Esophagus squamous epithelium (tissue), 5 donors: ENCODE data around the gene FGF3. TPM values are rescaled to one million over a fixed set of nuclear protein-coding genes. Genes with fewer than 3 reads are reported as not detected.

ENCODE experiments used
- DNase-seq: peaks from one replicate; lab custom pipeline; 2025; lab: John Stamatoyannopoulos, UW
- H3K27ac ChIP-seq, 4 donors: fragments of 200-600 bp; sonication (generic); one replicate each; pipeline ENCODE4 v1.5.1; 2016 to 2019; ENCODE audit warnings: mild to moderate bottlenecking in 1 of 4
- H3K27me3 ChIP-seq, 4 donors: fragments of 200-600 bp; sonication (generic); 1 replicate in 3 of 4; 2 replicates in 1 of 4; pipeline versions ENCODE4 v1.5.1 to v1.6.0; 2017 to 2021; ENCODE audit warnings: antibody characterized with exemption in 1 of 4
- H3K36me3 ChIP-seq, 3 donors: fragments of 200-600 bp; sonication (generic); one replicate each; pipeline ENCODE4 v1.5.1; 2016 to 2019
- H3K4me1 ChIP-seq, 3 donors: fragments of 200-600 bp; sonication (generic); one replicate each; pipeline ENCODE4 v1.5.1; 2017 to 2019
- H3K4me3 ChIP-seq, 4 donors: fragments of 200-600 bp; sonication (generic); 1 replicate in 3 of 4; 2 replicates in 1 of 4; pipeline ENCODE4 v1.5.1; 2016 to 2019; ENCODE audit warnings: mild to moderate bottlenecking in 2 of 4, moderate library complexity in 1 of 4
- H3K9me3 ChIP-seq, 3 donors: fragments of 200-600 bp; sonication (generic); one replicate each; pipeline ENCODE4 v1.5.1; 2016 to 2019
- POLR2A ChIP-seq, 4 donors: fragments of 450-650 bp; IDR thresholded peaks; one replicate each; pipeline ENCODE4 v1.6.1; 2017; ENCODE audit warnings: antibody characterized with exemption in 4 of 4, mild to moderate bottlenecking in 4 of 4, moderate library complexity in 3 of 4
- WGBS, 2 donors: methylation state at CpG; one replicate each; pipeline ENCODE4 v1.1.5; 2018; 5-methylcytosine and 5-hydroxymethylcytosine counted together
- intact Hi-C: fragments of 100-400 bp; cut with DNase I; formaldehyde crosslinking; loops from one replicate; pipeline ENCODE4 v1.15.0; 2022
- total RNA-seq, 4 donors: library from RNA; depleted of rRNA; stranded (reverse); fragments of >200 nt; gene quantifications; one replicate each; pipeline ENCODE4 v1.1.0, GENCODE V29; 2016
- TF ChIP-seq, protein P1 (sequence below), 6 experiments: fragments of 450-650 bp in 4 of 6; fragments of 200-600 bp in 2 of 6; sonication (generic) in 2 of 6; IDR thresholded peaks; one replicate each; pipeline ENCODE4 v1.5.1; 2016 to 2019; ENCODE audit warnings: antibody characterized with exemption in 6 of 6, mild to moderate bottlenecking in 4 of 6, moderate library complexity in 4 of 6
- donor health status: DM: yes; HTN: yes; CAD: no.

The FGF3 gene
- total RNA-seq, 4 donors from 2014 or later, result not detected

DNA sequence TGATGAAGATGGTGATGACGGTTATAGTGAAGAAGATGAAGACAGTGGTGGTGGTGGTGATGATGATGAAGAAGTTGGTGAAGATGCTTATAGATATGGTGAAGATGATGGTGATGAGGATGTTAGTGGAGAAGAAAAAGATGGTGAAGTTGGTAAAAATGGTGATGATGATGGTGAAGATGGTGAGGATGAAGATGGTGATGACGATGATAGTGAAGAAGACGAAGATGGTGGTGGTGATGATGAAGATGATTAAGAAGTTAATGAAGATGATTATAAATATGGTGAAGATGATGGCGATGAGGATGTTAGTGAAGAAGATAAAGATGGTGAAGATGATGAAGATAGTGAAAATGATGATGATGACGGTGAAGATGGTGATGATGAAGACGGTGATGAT, 25.2 kb upstream of the FGF3 start:
- no peak overlapping the region for H3K4me3 ChIP-seq
- H3K4me1 ChIP-seq, result no peaks in the 10 kb centered on the region
- no peak for DNase-seq
- WGBS, 2 donors, result 91 to 92% methylated on average over 6 of the region's 6 CpGs
- H3K27me3 ChIP-seq, result peaks cover 0 to 48% (median 0%) of the 10 kb centered on the region in 4 donors
- H3K36me3 ChIP-seq, result no peaks in the 10 kb centered on the region
- intact Hi-C loops, result no loop called here
- H3K9me3 ChIP-seq, result peaks cover 0 to 6% (median 0%) of the 10 kb centered on the region in 3 donors
- no peak overlapping the region for H3K27ac ChIP-seq
- no peak for TF ChIP-seq POLR2A (IDR thresholded peaks at IDR 0.05)
- TF ChIP-seq, protein P1, sequence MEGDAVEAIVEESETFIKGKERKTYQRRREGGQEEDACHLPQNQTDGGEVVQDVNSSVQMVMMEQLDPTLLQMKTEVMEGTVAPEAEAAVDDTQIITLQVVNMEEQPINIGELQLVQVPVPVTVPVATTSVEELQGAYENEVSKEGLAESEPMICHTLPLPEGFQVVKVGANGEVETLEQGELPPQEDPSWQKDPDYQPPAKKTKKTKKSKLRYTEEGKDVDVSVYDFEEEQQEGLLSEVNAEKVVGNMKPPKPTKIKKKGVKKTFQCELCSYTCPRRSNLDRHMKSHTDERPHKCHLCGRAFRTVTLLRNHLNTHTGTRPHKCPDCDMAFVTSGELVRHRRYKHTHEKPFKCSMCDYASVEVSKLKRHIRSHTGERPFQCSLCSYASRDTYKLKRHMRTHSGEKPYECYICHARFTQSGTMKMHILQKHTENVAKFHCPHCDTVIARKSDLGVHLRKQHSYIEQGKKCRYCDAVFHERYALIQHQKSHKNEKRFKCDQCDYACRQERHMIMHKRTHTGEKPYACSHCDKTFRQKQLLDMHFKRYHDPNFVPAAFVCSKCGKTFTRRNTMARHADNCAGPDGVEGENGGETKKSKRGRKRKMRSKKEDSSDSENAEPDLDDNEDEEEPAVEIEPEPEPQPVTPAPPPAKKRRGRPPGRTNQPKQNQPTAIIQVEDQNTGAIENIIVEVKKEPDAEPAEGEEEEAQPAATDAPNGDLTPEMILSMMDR (IDR thresholded peaks at IDR 0.05), result no peak

DNA sequence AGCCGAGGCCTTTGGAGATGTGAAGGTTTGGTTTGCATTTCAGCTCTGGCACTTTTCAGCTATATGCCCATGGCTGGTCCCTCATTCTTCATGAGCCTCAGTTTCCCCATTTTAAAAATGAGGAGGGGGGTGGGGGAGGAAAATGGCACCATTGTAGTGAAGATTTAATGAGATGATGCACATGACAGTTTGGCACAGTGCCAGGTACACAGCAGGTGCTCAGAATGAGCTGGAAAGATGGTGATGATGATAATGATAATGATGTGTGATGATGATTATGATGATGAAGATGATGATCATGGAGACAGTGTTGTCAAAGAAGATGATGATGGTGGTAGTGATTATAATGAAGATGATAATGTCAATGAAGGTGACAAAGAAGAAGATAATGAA, 24.3 kb upstream of the FGF3 start:
- no peak for TF ChIP-seq POLR2A (IDR thresholded peaks at IDR 0.05)
- TF ChIP-seq, protein P1 (IDR thresholded peaks at IDR 0.05), result no peak
- no peak for DNase-seq
- intact Hi-C loops, result no loop called here
- H3K27ac ChIP-seq, result no peak overlapping the region
- H3K36me3 ChIP-seq, result no peaks in the 10 kb centered on the region
- H3K9me3 ChIP-seq, result no peaks in the 10 kb centered on the region
- H3K27me3 ChIP-seq, result peaks cover 0 to 40% (median 0%) of the 10 kb centered on the region in 4 donors
- no peak overlapping the region for H3K4me3 ChIP-seq
- 33 to 50% methylated on average over 1 of the region's 1 CpG for WGBS, 2 donors
- H3K4me1 ChIP-seq, result no peaks in the 10 kb centered on the region

DNA sequence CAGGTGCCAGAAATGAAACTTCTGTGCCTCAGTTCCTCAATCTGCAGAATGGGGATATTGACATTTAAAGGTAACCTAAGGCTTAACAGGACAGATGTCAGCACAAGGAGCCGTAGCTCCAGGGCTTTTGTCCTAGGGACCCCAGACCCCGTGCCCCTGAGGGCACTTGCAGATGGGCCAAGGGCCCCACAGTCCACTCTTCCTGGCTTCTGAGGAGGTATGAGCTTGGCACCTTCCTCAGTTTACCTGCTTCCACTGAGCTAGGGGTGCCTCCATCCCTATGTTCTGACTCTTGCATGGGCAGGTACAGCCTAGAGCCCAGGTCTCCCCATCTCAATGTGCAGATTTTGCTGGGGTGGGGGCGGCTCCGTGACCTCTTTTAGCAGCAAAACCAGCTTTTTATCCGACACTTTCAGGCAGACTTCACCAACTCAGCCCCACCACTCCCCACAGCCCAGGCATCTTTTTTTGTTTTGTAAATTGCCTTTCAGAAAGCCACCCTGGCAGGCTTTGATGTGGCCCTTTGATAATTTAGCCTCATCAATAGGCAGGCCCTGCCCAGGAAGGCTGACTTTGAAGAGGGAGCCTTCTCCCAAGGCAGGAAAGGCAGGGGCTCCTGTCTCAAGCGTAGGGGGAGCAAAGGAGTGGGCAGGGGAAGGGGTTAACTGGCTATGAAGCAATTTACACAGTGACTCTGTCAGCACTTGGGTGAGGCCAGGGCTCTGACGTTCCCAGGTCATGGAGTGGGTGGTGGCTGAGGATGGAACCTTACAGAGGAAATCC, 23.7 kb upstream of the FGF3 start:
- TF ChIP-seq, protein P1 (IDR thresholded peaks at IDR 0.05), result no peak
- TF ChIP-seq POLR2A (IDR thresholded peaks at IDR 0.05), result no peak
- Histone ChIP-seq H3K4me3 (no peak overlapping the region), H3K27me3 (peaks cover 0 to 40% (median 0%) of the 10 kb centered on the region in 4 donors), H3K4me1 (no peaks in the 10 kb centered on the region), H3K9me3 (no peaks in the 10 kb centered on the region), H3K36me3 (no peaks in the 10 kb centered on the region), H3K27ac (no peak overlapping the region)
- no peak for DNase-seq
- WGBS, 2 donors, result 46 to 49% methylated on average over 6 of the region's 7 CpGs
- intact Hi-C loops, result no loop called here

DNA sequence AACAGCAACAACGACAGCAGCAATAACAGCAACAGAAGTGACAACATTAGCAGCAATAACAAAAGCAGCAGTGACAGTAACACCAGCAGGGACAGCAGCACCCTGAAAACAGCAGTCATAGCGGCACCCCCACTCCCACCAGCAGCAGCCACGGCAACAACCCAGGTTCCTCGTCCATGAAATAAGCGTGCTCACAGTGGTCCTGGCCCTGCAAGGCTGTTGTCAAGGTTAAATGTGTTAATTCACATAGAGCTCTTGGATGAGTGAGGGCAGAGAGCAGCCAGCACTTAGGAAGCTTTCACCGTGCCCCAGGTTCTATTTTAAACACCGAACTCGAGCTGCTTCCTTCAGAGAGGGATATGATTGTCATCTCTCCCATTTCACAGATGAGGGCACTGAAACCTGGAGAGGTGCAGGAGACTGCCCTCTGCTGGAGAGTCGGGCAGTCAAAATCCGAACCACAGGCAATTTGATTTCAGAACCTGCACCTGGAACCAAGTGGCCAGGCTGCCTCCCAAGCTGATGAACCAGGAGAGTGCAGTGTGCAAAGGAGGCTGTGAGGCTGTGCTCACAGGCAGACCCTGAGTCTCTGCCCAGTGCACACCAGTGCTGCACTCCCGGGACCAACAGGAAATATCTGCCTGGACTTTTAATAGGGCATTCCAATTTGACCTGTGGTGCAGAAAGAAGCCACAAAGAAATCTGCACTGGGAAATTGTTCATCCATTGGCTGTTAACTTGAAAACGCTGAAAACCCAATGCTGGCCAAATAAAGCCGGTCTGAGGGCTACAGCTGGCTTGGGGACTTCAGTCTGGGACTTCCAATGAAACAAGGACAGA, 22.9 kb upstream of the FGF3 start:
- DNase-seq, result no peak
- TF ChIP-seq, protein P1 (IDR thresholded peaks at IDR 0.05), result peak in 1 of 6 experiments; percentile 37
- no peak for TF ChIP-seq POLR2A (IDR thresholded peaks at IDR 0.05)
- intact Hi-C loops, result no loop called here
- Histone ChIP-seq H3K4me3 (no peak overlapping the region), H3K27ac (no peak overlapping the region), H3K36me3 (no peaks in the 10 kb centered on the region), H3K27me3 (peaks cover 0 to 40% (median 0%) of the 10 kb centered on the region in 4 donors), H3K4me1 (no peaks in the 10 kb centered on the region), H3K9me3 (no peaks in the 10 kb centered on the region)
- 59 to 65% methylated on average over 8 to 12 of the region's 13 CpGs for WGBS, 2 donors
